NB4 (cell line): ENCODE data around the gene TSPAN18.

Experiments
- DNase-seq: peaks from one replicate; pipeline ENCODE4 v3.0.0; 2010; ENCODE audit warnings: low read depth
- H3K4me3 ChIP-seq: one replicate; pipeline ENCODE4 v1.5.1; 2011; ENCODE audit warnings: mild to moderate bottlenecking, low read depth, low read length, moderate library complexity
- CTCF ChIP-seq: IDR thresholded peaks from one replicate; pipeline ENCODE4 v1.5.1; 2012; ENCODE audit warnings: low read depth, low read length
- MAX ChIP-seq: IDR thresholded peaks from 2 replicates; pipeline ENCODE4 v1.6.1; 2011; ENCODE audit warnings: low read depth, low read length
- MYC ChIP-seq: IDR thresholded peaks from 2 replicates; pipeline ENCODE4 v1.6.1; 2011; ENCODE audit warnings: low read depth, low read length
- POLR2A ChIP-seq: IDR thresholded peaks from 2 replicates; pipeline ENCODE4 v1.6.1; 2011; ENCODE audit warnings: mild to moderate bottlenecking; ENCODE audit not compliant: insufficient read length; ENCODE audit errors: extremely low read depth

The TSPAN18 gene

GRCh38 chr11:44713022-44713421, 13.7 kb upstream of the TSPAN18 start:
- H3K4me3 ChIP-seq = no peak overlapping the region
- no peak for TF ChIP-seq MYC
- TF ChIP-seq MAX = no peak
- TF ChIP-seq POLR2A = no peak
- TF ChIP-seq CTCF = no peak
- DNase-seq = no peak

GRCh38 chr11:44716256-44716655, 10.5 kb upstream of the TSPAN18 start:
- H3K4me3 ChIP-seq = no peak overlapping the region
- no peak for DNase-seq
- TF ChIP-seq MYC (no peak), MAX (no peak), POLR2A (no peak), CTCF (no peak)

- H3K4me3 ChIP-seq = no peak overlapping the region
- DNase-seq = no peak
- TF ChIP-seq CTCF (no peak), MAX (no peak), POLR2A (no peak), MYC (no peak)
Measured at GRCh38 chr11:44718057-44718456, 8.7 kb upstream of the TSPAN18 start.

- TF ChIP-seq POLR2A (no peak), MYC (no peak)
- DNase-seq = no peak
- no peak overlapping the region for H3K4me3 ChIP-seq
Measured at GRCh38 chr11:44718612-44719390, 8.0 kb upstream of the TSPAN18 start.

- TF ChIP-seq CTCF (no peak), POLR2A (no peak), MAX (no peak), MYC (no peak)
- DNase-seq = no peak
- no peak overlapping the region for H3K4me3 ChIP-seq
Measured at GRCh38 chr11:44725016-44725685, 1.6 kb upstream of the TSPAN18 start.

- TF ChIP-seq MAX = no peak
- no peak for TF ChIP-seq POLR2A
- H3K4me3 ChIP-seq = no peak overlapping the region
- DNase-seq = no peak
Measured at GRCh38 chr11:44725757-44726282, 942 bp upstream of the TSPAN18 start.

GRCh38 chr11:44727114-44727372, 281 bp downstream of the TSPAN18 start:
- no peak overlapping the region for H3K4me3 ChIP-seq
- TF ChIP-seq POLR2A (no peak), MAX (no peak), CTCF (no peak)
- DNase-seq = no peak
